Kidney (tissue), 22 donors: Measurements from ENCODE around the gene HMGB2. TPM values are rescaled to one million over a fixed set of nuclear protein-coding genes. Genes with fewer than 3 reads are reported as not detected.

Experiments
- DNase-seq, 5 donors: peaks; one replicate each; pipeline ENCODE4 v3.0.0-alpha.2; 2013 to 2020
- FAIRE-seq: peaks from 2 replicates; lab custom pipeline; 2012; peaks lifted over from hg19 to GRCh38; lab: Jason Lieb, UNC
- H3K27ac ChIP-seq, 2 donors: one replicate each; pipeline ENCODE4 v1.7.0; 2013; ENCODE audit warnings: low read depth in 2 of 2, low read length in 2 of 2, inconsistent platforms in 1 of 2
- H3K27me3 ChIP-seq: one replicate; pipeline ENCODE4 v1.7.1; 2013; ENCODE audit warnings: low read length, inconsistent platforms; ENCODE audit not compliant: control insufficient read depth, insufficient read depth
- H3K36me3 ChIP-seq, 3 donors: one replicate each; pipeline versions ENCODE4 v1.7.0 to v1.7.1; 2013; ENCODE audit warnings: low read length in 3 of 3, control low read depth in 1 of 3, inconsistent platforms in 1 of 3; ENCODE audit not compliant: insufficient read depth in 3 of 3, control insufficient read depth in 2 of 3
- H3K4me1 ChIP-seq, 3 donors: one replicate each; pipeline versions ENCODE4 v1.7.0 to v1.7.1; 2013; ENCODE audit warnings: low read length in 3 of 3, inconsistent platforms in 1 of 3, low read depth in 1 of 3; ENCODE audit not compliant: control insufficient read depth in 2 of 3, insufficient read depth in 2 of 3
- H3K4me3 ChIP-seq, 3 donors: one replicate each; pipeline versions ENCODE4 v1.7.0 to v1.8.1; 2013; ENCODE audit warnings: low read length in 3 of 3, control low read depth in 1 of 3, inconsistent platforms in 1 of 3
- H3K9ac ChIP-seq, 3 donors: one replicate each; pipeline versions ENCODE4 v1.7.0 to v1.7.1; 2013; ENCODE audit warnings: low read length in 3 of 3, control low read depth in 1 of 3, inconsistent platforms in 1 of 3
- H3K9me3 ChIP-seq, 3 donors: one replicate each; pipeline versions ENCODE4 v1.7.0 to v1.7.1; 2013; ENCODE audit warnings: low read length in 3 of 3, control low read depth in 1 of 3, inconsistent platforms in 1 of 3; ENCODE audit not compliant: control insufficient read depth in 2 of 3, insufficient read depth in 1 of 3
- CTCF ChIP-seq: IDR thresholded peaks from 3 replicates; pipeline ENCODE4 v1.5.1; 2012; ENCODE audit warnings: mild to moderate bottlenecking, moderate library complexity, borderline replicate concordance; ENCODE audit not compliant: insufficient read depth; ENCODE audit errors: extremely low read depth
- intact Hi-C: fragments of 100-400 bp; cut with DNase I; formaldehyde crosslinking; loops from one replicate; pipeline ENCODE4 v1.11.1; 2022
- long read RNA-seq, 10 donors: library from polyadenylated mRNA in 1 of 10; unstranded in 1 of 10; transcript quantifications; one replicate each; pipeline ENCODE4 v2.0.0 and lab custom pipeline, GENCODE V29; 2021 to 2026
- polyA plus RNA-seq: library from polyadenylated mRNA; stranded (reverse); fragments of 350-450 nt; fragmentation: Illumina TruSeq; extraction: RNeasy Lipid Tissue Mini Kit (QIAGEN cat#74804); gene quantifications from one replicate; pipeline ENCODE4 v1.2.3, GENCODE V29; 2014; ENCODE audit warnings: low read depth, low replicate concordance; ENCODE audit not compliant: insufficient read depth
- total RNA-seq: library from RNA; stranded (reverse); fragmentation: NEBNext Ultra II Directional; extraction: Animal tissue kit (Norgen Biotek cat#: 25700); gene quantifications from one replicate; pipeline ENCODE4 v1.2.1, GENCODE V29; 2021
- donor health status: control.
- donor health status: control.
- donor health status: control.
- donor health status: control.
- donor health status: control.
- donor health status: DM: yes; HTN: yes; CAD: no.
- donor health status: Normal renal cell carcinoma (clear cell type).

HMGB2 gene
- total RNA-seq (76.8 TPM), polyA plus RNA-seq (41.8 TPM)
- long read RNA-seq, donor 1, transcript HMGB2-202 (4 exons, 1,032 nt) = minor isoform, 32 of 264 reads
- long read RNA-seq, donor 1, transcript HMGB2-203 (5 exons, 1,175 nt) = minor isoform, 10 of 264 reads
- long read RNA-seq, donor 1, transcript HMGB2-205 (3 exons, 1,841 nt) = minor isoform, 12 of 264 reads
- long read RNA-seq, donor 1, transcript HMGB2-201 (5 exons, 1,889 nt) = major isoform, 99 of 264 reads
- long read RNA-seq, donor 1, partial matches to known transcripts = 111 of 264 reads
- long read RNA-seq, donor 1, other reads (novel, unspliced or antisense) = 0 of 264 reads
- long read RNA-seq, donor 2, transcript HMGB2-205 (3 exons, 1,841 nt) = minor isoform, 13 of 264 reads
- long read RNA-seq, donor 2, transcript HMGB2-201 (5 exons, 1,889 nt) = major isoform, 95 of 264 reads
- long read RNA-seq, donor 2, transcript HMGB2-202 (4 exons, 1,032 nt) = minor isoform, 33 of 264 reads
- long read RNA-seq, donor 2, partial matches to known transcripts = 121 of 264 reads
- long read RNA-seq, donor 2, other reads (novel, unspliced or antisense) = 0 of 264 reads
- long read RNA-seq, donor 3, transcript HMGB2-201 (5 exons, 1,889 nt) = major isoform, 106 of 183 reads
- long read RNA-seq, donor 3, transcript HMGB2-202 (4 exons, 1,032 nt) = minor isoform, 18 of 183 reads
- long read RNA-seq, donor 3, transcript HMGB2-205 (3 exons, 1,841 nt) = minor isoform, 6 of 183 reads
- long read RNA-seq, donor 3, transcript HMGB2-203 (5 exons, 1,175 nt) = minor isoform, 6 of 183 reads
- long read RNA-seq, donor 3, partial matches to known transcripts = 47 of 183 reads
- long read RNA-seq, donor 3, other reads (novel, unspliced or antisense) = 0 of 183 reads
- long read RNA-seq, donor 4, transcript HMGB2-203 (5 exons, 1,175 nt) = minor isoform, 8 of 144 reads
- long read RNA-seq, donor 4, transcript HMGB2-202 (4 exons, 1,032 nt) = minor isoform, 40 of 144 reads
- long read RNA-seq, donor 4, transcript HMGB2-205 (3 exons, 1,841 nt) = minor isoform, 5 of 144 reads
- long read RNA-seq, donor 4, transcript HMGB2-201 (5 exons, 1,889 nt) = major isoform, 59 of 144 reads
- long read RNA-seq, donor 4, partial matches to known transcripts = 32 of 144 reads
- long read RNA-seq, donor 4, other reads (novel, unspliced or antisense) = 0 of 144 reads
- long read RNA-seq, donor 5, transcript HMGB2-201 (5 exons, 1,889 nt) = major isoform, 8 of 13 reads
- long read RNA-seq, donor 5, partial matches to known transcripts = 0 of 13 reads
- long read RNA-seq, donor 5, other reads (novel, unspliced or antisense) = 0 of 13 reads
- long read RNA-seq, donor 6, transcript HMGB2-203 (5 exons, 1,175 nt) = minor isoform, 24 of 469 reads
- long read RNA-seq, donor 6, transcript HMGB2-201 (5 exons, 1,889 nt) = major isoform, 226 of 469 reads
- long read RNA-seq, donor 6, transcript HMGB2-202 (4 exons, 1,032 nt) = minor isoform, 69 of 469 reads
- long read RNA-seq, donor 6, transcript HMGB2-205 (3 exons, 1,841 nt) = minor isoform, 38 of 469 reads
- long read RNA-seq, donor 6, partial matches to known transcripts = 112 of 469 reads
- long read RNA-seq, donor 6, other reads (novel, unspliced or antisense) = 0 of 469 reads
- long read RNA-seq, donor 7, transcript HMGB2-201 (5 exons, 1,889 nt) = major isoform, 18 of 29 reads
- long read RNA-seq, donor 7, partial matches to known transcripts = 5 of 29 reads
- long read RNA-seq, donor 7, other reads (novel, unspliced or antisense) = 3 of 29 reads
- long read RNA-seq, donor 8, transcript HMGB2-201 (5 exons, 1,889 nt) = major isoform, 124 of 274 reads
- long read RNA-seq, donor 8, transcript HMGB2-203 (5 exons, 1,175 nt) = minor isoform, 13 of 274 reads
- long read RNA-seq, donor 8, transcript HMGB2-205 (3 exons, 1,841 nt) = minor isoform, 10 of 274 reads
- long read RNA-seq, donor 8, transcript HMGB2-202 (4 exons, 1,032 nt) = minor isoform, 27 of 274 reads
- long read RNA-seq, donor 8, partial matches to known transcripts = 100 of 274 reads
- long read RNA-seq, donor 8, other reads (novel, unspliced or antisense) = 0 of 274 reads
- long read RNA-seq, donor 9, transcript HMGB2-202 (4 exons, 1,032 nt) = minor isoform, 13 of 130 reads
- long read RNA-seq, donor 9, transcript HMGB2-205 (3 exons, 1,841 nt) = minor isoform, 7 of 130 reads
- long read RNA-seq, donor 9, transcript HMGB2-201 (5 exons, 1,889 nt) = major isoform, 66 of 130 reads
- long read RNA-seq, donor 9, partial matches to known transcripts = 42 of 130 reads
- long read RNA-seq, donor 9, other reads (novel, unspliced or antisense) = 0 of 130 reads
- long read RNA-seq, donor 10, transcript HMGB2-202 (4 exons, 1,032 nt) = minor isoform, 19 of 133 reads
- long read RNA-seq, donor 10, transcript HMGB2-201 (5 exons, 1,889 nt) = major isoform, 83 of 133 reads
- long read RNA-seq, donor 10, transcript HMGB2-203 (5 exons, 1,175 nt) = minor isoform, 6 of 133 reads
- long read RNA-seq, donor 10, partial matches to known transcripts = 21 of 133 reads
- long read RNA-seq, donor 10, other reads (novel, unspliced or antisense) = 0 of 133 reads

GRCh38 chr4:173334085-173334890 lies at the start of gene HMGB2:
HMGB2 (minus strand) TSS chr4:173334358; CDS start chr4:173333649, 709 bp downstream.
- TF ChIP-seq CTCF = no peak
- Histone ChIP-seq H3K4me3 (peak within 1 kb of the TSS; percentile 90 to 96 (median 91)), H3K27ac (peak within 1 kb of the TSS; percentile 97 to 99), H3K9me3 (no peaks in the 10 kb centered on the region), H3K9ac (peak within 1 kb of the TSS; percentile 89 to 97 (median 92)), H3K36me3 (peaks cover 3 to 10% (median 9%) of the 10 kb centered on the region in 3 donors), H3K27me3 (no peaks in the 10 kb centered on the region), H3K4me1 (peaks cover 0 to 12% (median 0%) of the 10 kb centered on the region in 3 donors)
- DNase-seq (peak; percentile 100), FAIRE-seq (peak; percentile 98)
- intact Hi-C loops = no loop called here

- no peak for TF ChIP-seq CTCF
- DNase-seq = no peak
- Histone ChIP-seq H3K4me3 (no peak overlapping the region), H3K27ac (no peak overlapping the region), H3K9ac (no peak overlapping the region), H3K36me3 (no peaks in the 10 kb centered on the region), H3K27me3 (no peaks in the 10 kb centered on the region), H3K4me1 (no peaks in the 10 kb centered on the region), H3K9me3 (no peaks in the 10 kb centered on the region)
- FAIRE-seq = no peak
- intact Hi-C loops = no loop called here
Measured at GRCh38 chr4:173382349-173382748, 48.2 kb upstream of the HMGB2 start.
